Gastrocnemius medialis (tissue), 4 donors: ENCODE data around the gene RNPS1. TPM values are rescaled to one million over a fixed set of nuclear protein-coding genes. Genes with fewer than 3 reads are reported as not detected.
A peak's percentile ranks its signal among the peaks of the same experiment; 100 is the strongest.

ENCODE experiments used
- ATAC-seq, 2 donors: fragments of 150-250 bp; one replicate each; pipeline ENCODE4 v1.9.1; 2016
- DNase-seq, 2 donors: peaks; one replicate each; pipeline ENCODE4 v3.0.0-alpha.2; 2019
- H3K27ac ChIP-seq, 4 donors: fragments of 200-600 bp; sonication (generic); 1 replicate in 1 of 4; 2 replicates in 3 of 4; pipeline ENCODE4 v1.5.1; 2016 to 2018; ENCODE audit warnings: mild to moderate bottlenecking in 2 of 4, moderate library complexity in 1 of 4
- H3K27me3 ChIP-seq, 3 donors: fragments of 200-600 bp; sonication (generic) in 2 of 3; 1 replicate in 1 of 3; 2 replicates in 2 of 3; pipeline versions ENCODE4 v1.5.1 to v1.6.0; 2016 to 2019; ENCODE audit warnings: mild to moderate bottlenecking in 1 of 3, moderate library complexity in 1 of 3
- H3K36me3 ChIP-seq, 2 donors: fragments of 200-600 bp; sonication (generic) in 1 of 2; one replicate each; pipeline ENCODE4 v1.5.1; 2017 to 2018
- H3K4me1 ChIP-seq, 2 donors: fragments of 200-600 bp; sonication (generic) in 1 of 2; one replicate each; pipeline ENCODE4 v1.5.1; 2016 to 2017; ENCODE audit warnings: mild to moderate bottlenecking in 2 of 2
- H3K4me3 ChIP-seq, 4 donors: fragments of 200-600 bp; sonication (generic) in 3 of 4; 1 replicate in 1 of 4; 2 replicates in 3 of 4; pipeline ENCODE4 v1.5.1; 2016 to 2019; ENCODE audit warnings: mild to moderate bottlenecking in 2 of 4
- H3K9me3 ChIP-seq, 3 donors: fragments of 200-600 bp; sonication (generic) in 2 of 3; 1 replicate in 1 of 3; 2 replicates in 2 of 3; pipeline ENCODE4 v1.5.1; 2016 to 2019
- POLR2A ChIP-seq, 2 donors: fragments of 450-650 bp; IDR thresholded peaks; one replicate each; pipeline ENCODE4 v1.6.1; 2017; ENCODE audit warnings: antibody characterized with exemption in 2 of 2, mild to moderate bottlenecking in 2 of 2, moderate library complexity in 2 of 2
- in situ Hi-C, 4 donors: fragments of 200-750 bp; cut with MboI; loops; one replicate each; pipeline versions ENCODE4 v1.15.0 to v1.8.0; 2017; ENCODE audit warnings: low sequenced_read_pairs in 4 of 4
- intact Hi-C: fragments of 100-400 bp; cut with DNase I; formaldehyde crosslinking; loops from one replicate; pipeline ENCODE4 v1.15.1; 2023; ENCODE audit warnings: low total_unique reads
- total RNA-seq, 4 donors: library from RNA; depleted of rRNA; stranded (reverse); fragments of >200 nt; gene quantifications; one replicate each; pipeline versions ENCODE4 v1.1.0 to v1.2.3, GENCODE V29; 2016
- TF ChIP-seq, protein P1 (sequence below), 5 experiments: fragments of 450-650 bp in 3 of 5; fragments of 200-600 bp in 2 of 5; sonication (generic) in 2 of 5; IDR thresholded peaks in 4 of 5; conservative IDR thresholded peaks in 1 of 5; 1 replicate in 4 of 5; 2 replicates in 1 of 5; pipeline ENCODE4 v1.5.1; 2016 to 2019; ENCODE audit warnings: antibody characterized with exemption in 5 of 5, mild to moderate bottlenecking in 3 of 5, moderate library complexity in 3 of 5

The RNPS1 gene
- total RNA-seq, 4 donors from 2014 or later: 158 to 222 (median 172) TPM

- in situ Hi-C loops: no loop called here
- no peak for ATAC-seq
- Histone ChIP-seq H3K27ac (no peak overlapping the region), H3K27me3 (no peaks in the 10 kb centered on the region), H3K9me3 (no peaks in the 10 kb centered on the region), H3K4me1 (no peaks in the 10 kb centered on the region), H3K4me3 (no peak overlapping the region), H3K36me3 (peaks cover 0 to 10% of the 10 kb centered on the region in 2 donors)
- TF ChIP-seq, protein P1, sequence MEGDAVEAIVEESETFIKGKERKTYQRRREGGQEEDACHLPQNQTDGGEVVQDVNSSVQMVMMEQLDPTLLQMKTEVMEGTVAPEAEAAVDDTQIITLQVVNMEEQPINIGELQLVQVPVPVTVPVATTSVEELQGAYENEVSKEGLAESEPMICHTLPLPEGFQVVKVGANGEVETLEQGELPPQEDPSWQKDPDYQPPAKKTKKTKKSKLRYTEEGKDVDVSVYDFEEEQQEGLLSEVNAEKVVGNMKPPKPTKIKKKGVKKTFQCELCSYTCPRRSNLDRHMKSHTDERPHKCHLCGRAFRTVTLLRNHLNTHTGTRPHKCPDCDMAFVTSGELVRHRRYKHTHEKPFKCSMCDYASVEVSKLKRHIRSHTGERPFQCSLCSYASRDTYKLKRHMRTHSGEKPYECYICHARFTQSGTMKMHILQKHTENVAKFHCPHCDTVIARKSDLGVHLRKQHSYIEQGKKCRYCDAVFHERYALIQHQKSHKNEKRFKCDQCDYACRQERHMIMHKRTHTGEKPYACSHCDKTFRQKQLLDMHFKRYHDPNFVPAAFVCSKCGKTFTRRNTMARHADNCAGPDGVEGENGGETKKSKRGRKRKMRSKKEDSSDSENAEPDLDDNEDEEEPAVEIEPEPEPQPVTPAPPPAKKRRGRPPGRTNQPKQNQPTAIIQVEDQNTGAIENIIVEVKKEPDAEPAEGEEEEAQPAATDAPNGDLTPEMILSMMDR (IDR thresholded peaks at IDR 0.05 in 4 of 5, conservative IDR thresholded peaks at IDR 0.05 in 1 of 5): no peak
- TF ChIP-seq POLR2A (IDR thresholded peaks at IDR 0.05): no peak
- intact Hi-C loops: no loop called here
- DNase-seq: no peak
Observed at GRCh38 chr16:2299121-2299914, 31.4 kb upstream of the RNPS1 start.

- Histone ChIP-seq H3K9me3 (no peaks in the 10 kb centered on the region), H3K27ac (no peak overlapping the region), H3K4me3 (no peak overlapping the region), H3K36me3 (peaks cover 0 to 10% of the 10 kb centered on the region in 2 donors), H3K4me1 (no peaks in the 10 kb centered on the region), H3K27me3 (no peaks in the 10 kb centered on the region)
- in situ Hi-C loops: no loop called here
- TF ChIP-seq POLR2A (IDR thresholded peaks at IDR 0.05): no peak
- TF ChIP-seq, protein P1 (IDR thresholded peaks at IDR 0.05 in 4 of 5, conservative IDR thresholded peaks at IDR 0.05 in 1 of 5): no peak
- intact Hi-C loops: no loop called here
- ATAC-seq (no peak), DNase-seq (no peak)
Observed at GRCh38 chr16:2298621-2299020, 30.7 kb upstream of the RNPS1 start.

GRCh38 chr16:2297506-2297860, 29.6 kb upstream of the RNPS1 start:
- Histone ChIP-seq H3K27me3 (no peaks in the 10 kb centered on the region), H3K4me3 (no peak overlapping the region), H3K36me3 (peaks cover 0 to 10% of the 10 kb centered on the region in 2 donors), H3K9me3 (no peaks in the 10 kb centered on the region), H3K27ac (no peak overlapping the region), H3K4me1 (no peaks in the 10 kb centered on the region)
- TF ChIP-seq POLR2A (IDR thresholded peaks at IDR 0.05): no peak
- TF ChIP-seq, protein P1 (IDR thresholded peaks at IDR 0.05 in 4 of 5, conservative IDR thresholded peaks at IDR 0.05 in 1 of 5): no peak
- ATAC-seq (no peak), DNase-seq (no peak)
- intact Hi-C loops: no loop called here
- in situ Hi-C loops: no loop called here

GRCh38 chr16:2296661-2297505, 29.0 kb upstream of the RNPS1 start:
- peak in 1 of 2 donors; percentile 44 for ATAC-seq
- intact Hi-C loops (no loop called here), in situ Hi-C loops (no loop called here)
- peak in 1 of 2 donors; percentile 32 for DNase-seq
- Histone ChIP-seq H3K36me3 (peaks cover 0 to 10% of the 10 kb centered on the region in 2 donors), H3K27me3 (no peaks in the 10 kb centered on the region), H3K27ac (no peak overlapping the region), H3K4me3 (no peak overlapping the region), H3K9me3 (no peaks in the 10 kb centered on the region), H3K4me1 (no peaks in the 10 kb centered on the region)
- TF ChIP-seq, protein P1 (IDR thresholded peaks at IDR 0.05 in 4 of 5, conservative IDR thresholded peaks at IDR 0.05 in 1 of 5): peak in 4 of 5 experiments; percentile 20 to 42 (median 30)
- no peak for TF ChIP-seq POLR2A (IDR thresholded peaks at IDR 0.05)
